HEK293 (cell line): ENCODE measurements around the gene ASB16.

Experiments used
- CTCF ChIA-PET: fragments of 350-600 bp; formaldehyde crosslinking; extraction: SDS; loops from one replicate; lab custom pipeline; 2021; ENCODE audit warnings: antibody characterized with exemption; lab: Yijun Ruan, JAX
- POLR2A ChIA-PET: fragments of 300-600 bp; formaldehyde crosslinking; extraction: SDS; loops from one replicate; lab custom pipeline; 2020; ENCODE audit warnings: antibody characterized with exemption, inconsistent platforms; lab: Yijun Ruan, JAX
- H3K27ac ChIP-seq: fragments of 200-500 bp; sonication (Bioruptor generic); 2 replicates; pipeline ENCODE4 v1.5.1; 2014; ENCODE audit warnings: low read depth, low read length, control low read depth, inconsistent platforms; ENCODE audit errors: extremely low read depth
- H3K36me3 ChIP-seq, 2 experiments: fragments of 200-500 bp in 1 of 2; sonication (Bioruptor generic) in 1 of 2; 1 replicate in 1 of 2; 2 replicates in 1 of 2; pipeline ENCODE4 v1.5.1; 2014 to 2017; ENCODE audit warnings: inconsistent platforms in 2 of 2, low read length in 2 of 2; ENCODE audit not compliant: control insufficient read depth in 2 of 2, insufficient read depth in 1 of 2
- H3K4me1 ChIP-seq: fragments of 200-500 bp; sonication (Bioruptor generic); 2 replicates; pipeline ENCODE4 v1.5.1; 2014; ENCODE audit warnings: mild to moderate bottlenecking, low read length, inconsistent platforms; ENCODE audit not compliant: control insufficient read depth, insufficient read depth
- H3K4me3 ChIP-seq: 2 replicates; pipeline ENCODE4 v1.5.1; 2011; ENCODE audit warnings: low read depth, mild to moderate bottlenecking, control low read depth, low read length, moderate library complexity
- H3K9me3 ChIP-seq: fragments of 200-500 bp; sonication (Bioruptor generic); 2 replicates; pipeline ENCODE4 v1.5.1; 2014; ENCODE audit warnings: low read depth, low read length, inconsistent platforms; ENCODE audit not compliant: control insufficient read depth, insufficient read depth
- FEZF1 ChIP-seq: fragments of 450-650 bp; formaldehyde crosslinking; IDR thresholded peaks from 2 replicates; pipeline ENCODE4 v1.5.1; 2016; ENCODE audit warnings: missing biosample characterization, missing genetic modification characterization
- KLF7 ChIP-seq: fragments of 450-650 bp; formaldehyde crosslinking; IDR thresholded peaks from 2 replicates; pipeline ENCODE4 v1.5.1; 2016; ENCODE audit warnings: missing biosample characterization, missing genetic modification characterization, borderline replicate concordance
- PRDM10 ChIP-seq: fragments of 450-650 bp; formaldehyde crosslinking; IDR thresholded peaks from 2 replicates; pipeline ENCODE4 v1.5.1; 2016; ENCODE audit warnings: missing biosample characterization, missing genetic modification characterization
- ZBTB7A ChIP-seq: fragments of 450-650 bp; formaldehyde crosslinking; IDR thresholded peaks from 2 replicates; pipeline ENCODE4 v1.5.1; 2016; ENCODE audit warnings: low read depth, missing biosample characterization, missing genetic modification characterization
- ZFHX2 ChIP-seq: fragments of 450-650 bp; formaldehyde crosslinking; conservative IDR thresholded peaks from 2 replicates; pipeline ENCODE4 v1.5.1; 2016; ENCODE audit warnings: missing biosample characterization, missing genetic modification characterization
- ZNF114 ChIP-seq: fragments of 450-650 bp; formaldehyde crosslinking; IDR thresholded peaks from 2 replicates; pipeline ENCODE4 v1.5.0; 2017; ENCODE audit warnings: missing biosample characterization, missing genetic modification characterization
- ZNF423 ChIP-seq: fragments of 450-650 bp; formaldehyde crosslinking; IDR thresholded peaks from 2 replicates; pipeline ENCODE4 v1.5.1; 2016; ENCODE audit warnings: missing biosample characterization, missing genetic modification characterization
- ZNF621 ChIP-seq: fragments of 450-650 bp; formaldehyde crosslinking; IDR thresholded peaks from 2 replicates; pipeline ENCODE4 v1.5.1; 2017; ENCODE audit warnings: missing biosample characterization, missing genetic modification characterization
- TF ChIP-seq, protein P1 (sequence below): fragments of 450-650 bp; formaldehyde crosslinking; IDR thresholded peaks from 2 replicates; pipeline ENCODE4 v1.5.1; 2016; ENCODE audit warnings: missing biosample characterization, missing genetic modification characterization
- TF ChIP-seq, protein P2 (sequence below): fragments of 450-650 bp; formaldehyde crosslinking; conservative IDR thresholded peaks from 2 replicates; pipeline ENCODE4 v1.5.1; 2016; ENCODE audit warnings: low read depth, missing biosample characterization, missing genetic modification characterization

Gene ASB16

DNA sequence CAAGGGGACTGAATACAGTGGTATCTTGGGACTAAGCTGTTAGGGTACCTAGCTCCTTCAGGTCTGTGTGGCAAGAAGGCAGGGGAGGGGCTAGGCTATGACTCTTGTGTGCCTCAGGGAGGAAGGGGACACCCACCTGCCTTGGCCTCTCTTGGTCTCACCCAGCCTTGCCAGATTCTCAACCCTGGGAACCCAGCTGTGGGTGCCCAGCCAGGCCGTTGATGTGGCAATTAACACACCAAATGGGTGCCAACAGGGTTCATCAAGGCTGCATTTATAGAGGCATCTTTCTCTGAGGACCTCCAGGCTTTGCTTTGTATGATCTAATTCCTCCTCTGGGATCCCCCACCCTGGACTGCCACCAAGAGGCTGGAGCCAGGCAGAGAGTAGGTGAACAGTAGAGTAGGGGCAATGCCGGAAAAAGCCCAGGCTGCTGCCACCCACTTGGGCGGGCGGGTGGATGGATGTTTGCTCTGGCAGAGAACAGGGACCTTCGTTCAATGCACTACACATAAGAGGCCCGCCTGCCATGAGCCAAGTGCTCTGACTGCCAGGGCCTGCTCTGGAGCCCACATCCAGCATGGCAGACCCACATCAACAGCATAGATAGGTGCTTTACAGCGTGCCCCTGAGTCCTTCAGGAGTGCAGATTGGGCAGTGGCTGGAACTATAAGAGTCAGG is 3.2 kb upstream of the ASB16 start:
- Histone ChIP-seq H3K27ac (no peak overlapping the region), H3K9me3 (no peaks in the 10 kb centered on the region), H3K4me1 (peaks cover 6% of the 10 kb centered on the region; the same call in 1 of the 2 replicates), H3K4me3 (no peak overlapping the region), H3K36me3 (peaks cover under 1 to 4% of the 10 kb centered on the region in 2 experiments; a peak in 2 of 3 replicates)
- POLR2A ChIA-PET: interaction anchor here (0.9 to 3.1 kb wide), 10 partner anchors 9 to 223 kb away, joined by 3 to 24 read pairs (median 4); partner anchors contain the start of genes G6PC3, HDAC5, LSM12 and TMUB2
- TF ChIP-seq ZFHX2 (tag by site-specific recombination): 0 out of 2 replicates have a peak, but pooled peaks have one; percentile 9
- no peak for TF ChIP-seq ZNF423 (tag by site-specific recombination)
- 0 out of 2 replicates have a peak, but pooled peaks have one; percentile 28 for TF ChIP-seq PRDM10
- CTCF ChIA-PET: interaction anchor here (0.7 to 3.6 kb wide), 15 partner anchors 9 to 257 kb away, joined by 3 to 35 read pairs (median 9); partner anchors contain the start of genes PPY and TMUB2

DNA sequence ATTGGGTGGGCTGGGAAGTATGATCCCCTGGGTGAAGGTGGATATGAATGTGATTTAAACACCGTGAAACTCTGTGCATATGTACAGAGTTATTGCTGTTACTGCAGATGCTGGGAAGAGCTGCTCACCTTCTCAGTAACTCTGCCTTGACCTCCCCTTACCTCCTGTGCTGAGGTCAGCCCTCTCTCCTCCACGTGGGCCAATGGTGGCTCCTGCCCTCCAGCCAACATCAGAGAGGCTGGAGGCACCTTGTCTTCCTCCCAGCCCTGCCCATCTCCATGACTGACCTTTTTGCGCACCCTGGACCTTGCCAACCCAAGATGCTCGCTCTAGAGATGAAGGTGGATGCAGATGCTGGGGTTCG is 387 bp upstream of the ASB16 start:
- no peak overlapping the region for H3K27ac ChIP-seq
- TF ChIP-seq, protein P1, sequence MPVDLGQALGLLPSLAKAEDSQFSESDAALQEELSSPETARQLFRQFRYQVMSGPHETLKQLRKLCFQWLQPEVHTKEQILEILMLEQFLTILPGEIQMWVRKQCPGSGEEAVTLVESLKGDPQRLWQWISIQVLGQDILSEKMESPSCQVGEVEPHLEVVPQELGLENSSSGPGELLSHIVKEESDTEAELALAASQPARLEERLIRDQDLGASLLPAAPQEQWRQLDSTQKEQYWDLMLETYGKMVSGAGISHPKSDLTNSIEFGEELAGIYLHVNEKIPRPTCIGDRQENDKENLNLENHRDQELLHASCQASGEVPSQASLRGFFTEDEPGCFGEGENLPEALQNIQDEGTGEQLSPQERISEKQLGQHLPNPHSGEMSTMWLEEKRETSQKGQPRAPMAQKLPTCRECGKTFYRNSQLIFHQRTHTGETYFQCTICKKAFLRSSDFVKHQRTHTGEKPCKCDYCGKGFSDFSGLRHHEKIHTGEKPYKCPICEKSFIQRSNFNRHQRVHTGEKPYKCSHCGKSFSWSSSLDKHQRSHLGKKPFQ: no peak
- TF ChIP-seq KLF7 (tag by site-specific recombination): no peak
- TF ChIP-seq FEZF1 (tag by site-specific recombination): no peak
- no peak for TF ChIP-seq ZNF114 (tag by site-specific recombination)
- TF ChIP-seq ZNF621 (tag by site-specific recombination): no peak
- TF ChIP-seq, protein P2, sequence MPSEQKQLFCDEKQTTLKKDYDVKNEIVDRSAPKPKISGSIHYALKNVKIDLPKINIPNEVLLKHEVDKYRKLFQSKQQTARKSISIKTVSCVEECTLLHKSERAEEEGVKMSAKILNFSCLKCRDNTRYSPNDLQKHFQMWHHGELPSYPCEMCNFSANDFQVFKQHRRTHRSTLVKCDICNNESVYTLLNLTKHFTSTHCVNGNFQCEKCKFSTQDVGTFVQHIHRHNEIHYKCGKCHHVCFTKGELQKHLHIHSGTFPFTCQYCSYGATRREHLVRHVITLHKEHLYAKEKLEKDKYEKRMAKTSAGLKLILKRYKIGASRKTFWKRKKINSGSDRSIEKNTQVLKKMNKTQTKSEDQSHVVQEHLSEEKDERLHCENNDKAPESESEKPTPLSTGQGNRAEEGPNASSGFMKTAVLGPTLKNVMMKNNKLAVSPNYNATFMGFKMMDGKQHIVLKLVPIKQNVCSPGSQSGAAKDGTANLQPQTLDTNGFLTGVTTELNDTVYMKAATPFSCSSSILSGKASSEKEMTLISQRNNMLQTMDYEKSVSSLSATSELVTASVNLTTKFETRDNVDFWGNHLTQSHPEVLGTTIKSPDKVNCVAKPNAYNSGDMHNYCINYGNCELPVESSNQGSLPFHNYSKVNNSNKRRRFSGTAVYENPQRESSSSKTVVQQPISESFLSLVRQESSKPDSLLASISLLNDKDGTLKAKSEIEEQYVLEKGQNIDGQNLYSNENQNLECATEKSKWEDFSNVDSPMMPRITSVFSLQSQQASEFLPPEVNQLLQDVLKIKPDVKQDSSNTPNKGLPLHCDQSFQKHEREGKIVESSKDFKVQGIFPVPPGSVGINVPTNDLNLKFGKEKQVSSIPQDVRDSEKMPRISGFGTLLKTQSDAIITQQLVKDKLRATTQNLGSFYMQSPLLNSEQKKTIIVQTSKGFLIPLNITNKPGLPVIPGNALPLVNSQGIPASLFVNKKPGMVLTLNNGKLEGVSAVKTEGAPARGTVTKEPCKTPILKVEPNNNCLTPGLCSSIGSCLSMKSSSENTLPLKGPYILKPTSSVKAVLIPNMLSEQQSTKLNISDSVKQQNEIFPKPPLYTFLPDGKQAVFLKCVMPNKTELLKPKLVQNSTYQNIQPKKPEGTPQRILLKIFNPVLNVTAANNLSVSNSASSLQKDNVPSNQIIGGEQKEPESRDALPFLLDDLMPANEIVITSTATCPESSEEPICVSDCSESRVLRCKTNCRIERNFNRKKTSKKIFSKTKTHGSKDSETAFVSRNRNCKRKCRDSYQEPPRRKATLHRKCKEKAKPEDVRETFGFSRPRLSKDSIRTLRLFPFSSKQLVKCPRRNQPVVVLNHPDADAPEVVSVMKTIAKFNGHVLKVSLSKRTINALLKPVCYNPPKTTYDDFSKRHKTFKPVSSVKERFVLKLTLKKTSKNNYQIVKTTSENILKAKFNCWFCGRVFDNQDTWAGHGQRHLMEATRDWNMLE (tag by site-specific recombination): no peak
- TF ChIP-seq ZBTB7A: no peak
- TF ChIP-seq, all 188 proteins: peak for 0
- ChIA-PET POLR2A (interaction anchor here (1.2 to 3.1 kb wide), 5 partner anchors 16 to 176 kb away, joined by 3 to 19 read pairs (median 5); partner anchors contain the start of genes HDAC5 and TMUB2), CTCF (interaction anchor here (0.6 to 3.4 kb wide), 11 partner anchors 12 to 1108 kb away, joined by 3 to 20 read pairs (median 4); no protein-coding TSS in a partner anchor)
- Histone ChIP-seq H3K36me3 (no peaks in the 10 kb centered on the region; a peak in 1 of 3 replicates), H3K4me1 (peaks cover 6% of the 10 kb centered on the region; the same call in 1 of the 2 replicates), H3K4me3 (no peak overlapping the region), H3K9me3 (no peaks in the 10 kb centered on the region)
